ENCODE data around the gene SLC6A17.

Gene SLC6A17

DNA sequence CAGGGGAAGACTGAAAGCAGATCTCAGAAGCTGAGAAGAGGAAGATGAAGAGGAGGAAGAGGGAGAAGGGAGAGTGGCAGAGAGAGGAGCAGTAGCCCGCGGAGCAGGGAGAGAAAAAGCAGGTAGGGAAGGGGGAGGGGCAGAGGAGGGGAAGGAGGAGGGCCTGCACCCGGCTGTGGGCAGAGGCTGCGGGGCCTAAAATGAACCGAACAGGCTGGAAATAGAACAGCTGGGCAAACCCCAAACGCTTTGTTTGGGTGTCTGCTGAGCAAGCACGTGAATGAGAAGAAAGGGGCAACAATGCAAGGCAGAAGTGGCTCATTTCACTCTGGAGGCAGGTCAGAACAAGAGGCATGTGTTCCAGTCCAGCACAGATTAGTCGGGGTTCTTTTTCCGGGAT lies 93.3 kb downstream of the SLC6A17 start:
- no peak for DNase-seq

DNA sequence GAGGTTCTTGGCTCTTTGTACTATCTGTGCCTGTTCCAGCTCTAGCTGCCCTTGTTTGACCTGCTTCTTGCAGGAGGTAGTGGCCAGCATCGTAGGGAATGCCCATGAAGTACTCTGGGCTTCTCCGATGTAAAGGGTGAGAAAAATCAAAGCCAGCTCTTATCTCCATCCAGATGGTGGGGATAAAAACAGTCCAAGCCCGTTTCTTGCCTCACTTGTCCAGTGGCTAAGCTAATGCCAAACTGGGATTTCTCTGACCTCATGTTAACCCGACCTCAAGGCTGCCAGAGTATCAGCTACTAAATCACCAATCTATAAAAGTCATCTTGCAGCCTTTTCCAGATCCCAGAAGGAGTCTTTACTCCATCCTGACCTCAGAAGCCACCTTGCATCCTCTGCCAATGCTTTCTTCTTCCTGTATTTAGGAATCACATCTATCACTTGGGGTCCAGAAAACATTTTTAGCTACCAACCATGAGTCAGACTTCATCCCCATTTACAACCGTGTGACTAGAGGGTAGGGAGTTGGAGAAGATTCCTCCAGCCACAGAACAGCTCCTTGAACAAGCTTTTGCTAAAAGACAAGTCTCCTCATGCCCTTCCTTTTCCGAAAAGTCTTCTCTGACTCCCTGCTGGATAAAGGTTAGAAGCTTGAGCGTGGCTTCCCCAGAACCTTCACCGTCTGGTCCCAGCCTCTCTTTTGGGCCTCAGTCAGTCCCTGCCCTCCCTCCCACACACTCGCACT lies 95.8 kb downstream of the SLC6A17 start:
- DNase-seq = no peak

DNA sequence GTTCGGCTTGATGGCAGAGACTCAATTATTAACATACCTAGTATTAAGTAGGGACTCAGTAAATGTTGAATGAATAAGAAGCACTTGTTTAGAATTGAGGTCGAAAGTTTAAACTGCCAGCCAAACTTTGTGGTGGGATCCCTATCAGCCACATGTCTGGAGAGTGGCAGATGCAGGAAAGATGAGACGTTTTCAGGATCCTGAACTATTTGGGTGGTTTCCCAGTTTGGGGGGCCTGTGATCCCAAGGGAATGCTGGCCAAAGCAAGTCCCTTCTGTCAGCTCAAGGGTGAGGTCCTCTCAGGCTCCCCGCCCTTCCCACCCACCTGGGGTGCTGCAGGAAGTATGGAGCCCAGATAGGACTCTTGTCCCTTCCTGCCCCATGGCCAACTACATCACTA lies 98.5 kb downstream of the SLC6A17 start:
- no peak for DNase-seq

GRCh38 chr1:110249256-110249655 lies 99.0 kb downstream of the SLC6A17 start:
- no peak for DNase-seq

GRCh38 chr1:110250008-110250407 lies 99.7 kb downstream of the SLC6A17 start:
- no peak for DNase-seq

DNA sequence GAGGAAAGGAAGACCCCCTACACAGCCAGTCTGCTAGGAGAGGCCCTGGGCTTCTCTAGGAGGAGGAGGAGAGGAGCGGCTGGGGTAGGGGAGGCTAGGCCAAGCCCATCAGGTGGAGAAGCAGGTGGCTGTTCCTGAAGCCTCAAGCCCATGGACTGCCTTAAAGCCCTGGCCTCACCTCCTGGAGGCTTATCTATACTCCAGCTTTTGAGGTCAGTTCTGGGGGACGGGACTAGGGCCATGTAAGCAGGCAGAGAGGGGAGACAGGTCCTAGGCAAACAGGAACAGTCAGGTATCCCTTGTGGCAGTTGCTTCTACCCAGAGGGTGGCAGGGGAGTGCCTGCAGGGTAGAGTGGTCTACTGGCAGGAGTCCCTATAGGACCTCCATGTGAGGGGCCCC lies 100.5 kb downstream of the SLC6A17 start:
- no peak for DNase-seq

All from activated CD4-positive, CD25-positive, alpha-beta regulatory T cell (primary cell).